Common myeloid progenitor, CD34-positive (primary cell): ENCODE results near the gene CAPN7.
A peak's percentile ranks its signal among the peaks of the same experiment; 100 is the strongest.
"Not testable (repeated sequence)": the region's sequence is repeated elsewhere in the genome, so short reads cannot be mapped to it uniquely, and the experiment has no call there.

ENCODE experiments used
- CTCF ChIA-PET: fragments of 350-600 bp; sonication (Branson Sonifier 250); formaldehyde crosslinking; loops from one replicate; lab custom pipeline; 2021; ENCODE audit warnings: antibody characterized with exemption; lab: Charles Lee
- POLR2A ChIA-PET: fragments of 350-600 bp; sonication (Branson Sonifier 250); formaldehyde crosslinking; loops from one replicate; lab custom pipeline; 2021; ENCODE audit warnings: antibody characterized with exemption; lab: Charles Lee
- DNase-seq, 3 donors: peaks; one replicate each; pipeline versions ENCODE4 v3.0.0 to v3.0.0-alpha.2; 2013
- H3K27ac ChIP-seq, 2 experiments: 1 replicate in 1 of 2; 2 replicates in 1 of 2; pipeline ENCODE4 v1.7.0; 2013; ENCODE audit warnings: inconsistent platforms in 2 of 2, low read length in 2 of 2, mild to moderate bottlenecking in 2 of 2, low read depth in 1 of 2, moderate library complexity in 1 of 2; ENCODE audit not compliant: severe bottlenecking in 2 of 2, insufficient read depth in 1 of 2, poor library complexity in 1 of 2
- H3K27me3 ChIP-seq, 5 experiments: replicated peaks in 2 of 5; 1 replicate in 3 of 5; 2 replicates in 2 of 5; pipeline versions ENCODE4 v1.6.1 to v1.7.0; 2013; ENCODE audit warnings: low read length in 4 of 5, mild to moderate bottlenecking in 2 of 5, moderate library complexity in 2 of 5, inconsistent platforms in 1 of 5; ENCODE audit not compliant: insufficient read depth in 5 of 5, control insufficient read depth in 4 of 5
- H3K36me3 ChIP-seq, 4 experiments: 1 replicate in 2 of 4; 2 replicates in 2 of 4; pipeline versions ENCODE4 v1.6.1 to v1.7.0; 2013; ENCODE audit warnings: low read length in 3 of 4, control low read depth in 1 of 4, mild to moderate bottlenecking in 1 of 4; ENCODE audit not compliant: control insufficient read depth in 4 of 4, insufficient read depth in 4 of 4
- H3K4me1 ChIP-seq, 4 experiments: 1 replicate in 3 of 4; 2 replicates in 1 of 4; pipeline versions ENCODE4 v1.6.1 to v1.7.1; 2013; ENCODE audit warnings: low read length in 3 of 4, mild to moderate bottlenecking in 3 of 4, control low read depth in 1 of 4, inconsistent platforms in 1 of 4, moderate library complexity in 1 of 4; ENCODE audit not compliant: control insufficient read depth in 4 of 4, insufficient read depth in 4 of 4; ENCODE audit errors: control extremely low read depth in 1 of 4
- H3K4me3 ChIP-seq, 7 experiments: 1 replicate in 4 of 7; 2 replicates in 3 of 7; pipeline versions ENCODE4 v1.5.1 to v1.7.0; 2013; ENCODE audit warnings: mild to moderate bottlenecking in 7 of 7, low read length in 6 of 7, moderate library complexity in 6 of 7, inconsistent platforms in 2 of 7, low read depth in 2 of 7, control low read depth in 1 of 7; ENCODE audit not compliant: insufficient read depth in 4 of 7, control insufficient read depth in 1 of 7; ENCODE audit errors: extremely low read depth in 1 of 7
- H3K9me3 ChIP-seq, 5 experiments: 1 replicate in 4 of 5; 2 replicates in 1 of 5; pipeline versions ENCODE4 v1.6.1 to v1.7.1; 2013; ENCODE audit warnings: low read length in 4 of 5, mild to moderate bottlenecking in 2 of 5, inconsistent platforms in 1 of 5, low read depth in 1 of 5, moderate library complexity in 1 of 5; ENCODE audit not compliant: control insufficient read depth in 4 of 5, insufficient read depth in 2 of 5; ENCODE audit errors: control extremely low read depth in 1 of 5
- WGBS: methylation state at CpG from one replicate; pipeline ENCODE4 v1.1.5; 2013; ENCODE audit not compliant: insufficient coverage; 5-methylcytosine and 5-hydroxymethylcytosine counted together

Gene CAPN7

DNA sequence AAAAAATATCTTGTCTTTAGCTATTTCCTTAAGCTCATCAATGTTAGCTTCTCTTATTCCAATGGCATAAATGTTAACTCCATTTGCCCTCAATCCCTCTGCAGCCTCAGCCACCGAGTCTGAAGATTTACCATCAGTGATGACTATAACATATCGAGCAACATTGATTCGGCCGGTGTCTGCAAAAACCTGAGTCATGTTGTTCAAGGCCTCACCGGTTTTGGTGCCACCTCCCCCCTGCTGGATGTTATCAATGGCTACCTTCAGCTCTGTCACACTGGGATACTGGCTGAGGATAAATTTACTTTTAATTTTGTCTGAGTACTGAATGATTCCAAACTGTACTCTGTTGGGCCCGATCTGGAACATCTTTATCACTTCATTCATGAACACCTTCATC lies 41.0 kb upstream of the CAPN7 start:
- no peaks in the 10 kb centered on the region for H3K4me1 ChIP-seq
- H3K36me3 ChIP-seq: no peaks in the 10 kb centered on the region
- H3K27me3 ChIP-seq: peaks cover 0 to 4% (median 0%) of the 10 kb centered on the region in 5 experiments
- DNase-seq: no peak
- H3K27ac ChIP-seq: no peak overlapping the region
- ChIA-PET CTCF (interaction anchor here (0.8 kb wide), 1 partner anchor 11 kb away, joined by 4 read pairs; no protein-coding TSS in a partner anchor), POLR2A (no interaction called here)
- no peak overlapping the region for H3K4me3 ChIP-seq
- H3K9me3 ChIP-seq: no peaks in the 10 kb centered on the region
- WGBS: 100% methylated on average over 5 of the region's 6 CpGs

DNA sequence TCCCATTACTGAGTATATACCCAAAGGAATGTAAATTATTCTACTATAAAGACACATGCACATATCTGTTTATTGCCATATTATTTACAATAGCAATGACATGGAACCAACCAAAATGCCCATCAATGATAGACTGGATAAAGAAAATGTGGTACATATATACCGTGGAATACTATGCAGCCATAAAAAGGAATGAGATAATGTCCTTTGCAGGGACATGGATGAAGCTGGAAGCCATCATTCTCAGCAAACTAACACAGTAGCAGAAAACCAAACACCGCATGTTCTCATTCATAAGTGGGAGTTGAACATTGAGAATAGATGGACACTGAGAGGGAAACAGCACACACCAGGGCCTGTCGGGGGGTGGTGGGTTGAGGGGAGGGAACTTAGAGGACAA lies 39.7 kb upstream of the CAPN7 start:
- H3K27me3 ChIP-seq, H3K4me1 ChIP-seq, DNase-seq, H3K9me3 ChIP-seq, H3K36me3 ChIP-seq, POLR2A ChIA-PET, H3K27ac ChIP-seq, H3K4me3 ChIP-seq: not testable (repeated sequence)
- CTCF ChIA-PET: interaction anchor here (1.0 kb wide), 1 partner anchor 13 kb away, joined by 3 read pairs; no protein-coding TSS in a partner anchor
- WGBS: 100% methylated on average over 2 of the region's 3 CpGs

DNA sequence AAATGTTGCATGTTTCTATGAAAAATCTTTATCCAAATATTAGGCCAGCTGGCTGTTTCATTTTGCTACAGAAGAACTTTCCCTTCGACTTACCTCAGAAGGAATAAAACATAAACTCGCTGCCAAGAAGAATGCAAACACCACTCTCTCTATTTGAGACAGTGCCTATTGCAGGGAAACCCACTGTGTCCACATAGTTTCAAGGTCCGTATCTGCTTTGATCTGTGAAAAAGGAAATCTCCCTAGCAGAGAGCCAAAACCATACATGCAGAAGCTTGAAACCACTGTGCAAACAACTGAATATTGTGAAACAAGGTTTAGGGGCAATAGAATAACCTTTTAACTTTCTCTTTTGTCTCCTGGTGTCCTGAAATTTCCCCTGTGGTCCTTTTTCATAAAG lies 35.0 kb upstream of the CAPN7 start:
- peak in 2 of 3 donors; percentile 13 to 14 for DNase-seq

DNA sequence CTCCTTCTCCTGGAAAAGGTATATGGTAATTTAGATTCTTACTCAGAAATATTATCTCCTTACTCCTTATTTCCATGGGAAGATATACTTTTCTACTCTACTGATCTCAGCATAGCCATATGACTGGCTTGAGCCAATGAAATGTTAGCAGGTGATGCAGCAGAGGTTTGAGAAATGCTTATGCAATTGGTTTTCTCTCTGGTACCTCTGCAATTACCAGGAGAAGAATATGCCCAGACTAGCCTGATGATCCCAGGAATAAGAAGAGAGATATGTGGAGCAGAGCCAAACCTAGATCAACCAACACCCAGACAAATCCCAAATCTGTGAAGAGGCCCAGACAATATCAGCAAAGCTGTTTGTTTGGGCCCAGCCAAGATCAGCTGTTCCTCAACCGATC lies 33.2 kb upstream of the CAPN7 start:
- ChIA-PET POLR2A (no interaction called here), CTCF (no interaction called here)
- H3K36me3 ChIP-seq: no peaks in the 10 kb centered on the region
- peaks cover 0 to 4% (median 0%) of the 10 kb centered on the region in 4 experiments for H3K4me1 ChIP-seq
- no peaks in the 10 kb centered on the region for H3K9me3 ChIP-seq
- peaks cover 0 to 18% (median 3%) of the 10 kb centered on the region in 5 experiments for H3K27me3 ChIP-seq
- no peak overlapping the region for H3K27ac ChIP-seq
- 100% methylated on average over 1 of the region's 1 CpG for WGBS
- DNase-seq: no peak
- no peak overlapping the region for H3K4me3 ChIP-seq

More for the DNA sequence above, 35.0 kb upstream of the CAPN7 start:
- no peaks in the 10 kb centered on the region for H3K36me3 ChIP-seq
- no peak overlapping the region for H3K27ac ChIP-seq
- 51% methylated on average over 3 of the region's 3 CpGs for whole genome bisulfite sequencing
- CTCF ChIA-PET: interaction anchor here (1.0 kb wide), 1 partner anchor 63 kb away, joined by 3 read pairs; no protein-coding TSS in a partner anchor
- no peaks in the 10 kb centered on the region for H3K9me3 ChIP-seq
- POLR2A ChIA-PET: no interaction called here
- peaks cover 0 to 17% (median 0%) of the 10 kb centered on the region in 5 experiments for H3K27me3 ChIP-seq
- H3K4me1 ChIP-seq: peaks cover 0 to 4% (median 0%) of the 10 kb centered on the region in 4 experiments
- no peak overlapping the region for H3K4me3 ChIP-seq

DNA sequence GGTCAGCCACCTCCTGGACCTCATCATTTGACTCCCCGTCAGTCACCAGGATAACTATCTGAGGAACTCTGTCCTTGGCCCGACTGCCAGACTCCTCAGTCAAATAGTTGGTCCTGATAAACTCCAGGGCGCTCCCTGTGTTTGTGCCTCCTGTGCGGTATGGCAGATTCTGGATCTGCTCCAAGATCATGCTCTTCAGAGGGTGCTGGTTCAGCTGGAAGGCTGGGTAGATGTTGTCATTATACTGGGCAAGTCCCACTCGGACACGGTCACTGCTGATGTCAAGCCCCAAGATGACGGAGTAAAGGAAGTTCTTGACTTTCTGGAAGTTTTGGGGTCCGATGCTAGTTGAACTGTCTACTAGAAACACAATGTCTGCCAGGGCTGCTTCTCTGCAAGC lies 31.1 kb upstream of the CAPN7 start:
- Histone ChIP-seq H3K27ac (no peak overlapping the region), H3K4me1 (peaks cover 0 to 4% (median 0%) of the 10 kb centered on the region in 4 experiments), H3K9me3 (no peaks in the 10 kb centered on the region), H3K36me3 (no peaks in the 10 kb centered on the region), H3K27me3 (peaks cover 0 to 18% (median 9%) of the 10 kb centered on the region in 5 experiments), H3K4me3 (no peak overlapping the region)
- DNase-seq: no peak
- 100% methylated on average over 8 of the region's 8 CpGs for WGBS
- ChIA-PET CTCF (no interaction called here), POLR2A (no interaction called here)

DNA sequence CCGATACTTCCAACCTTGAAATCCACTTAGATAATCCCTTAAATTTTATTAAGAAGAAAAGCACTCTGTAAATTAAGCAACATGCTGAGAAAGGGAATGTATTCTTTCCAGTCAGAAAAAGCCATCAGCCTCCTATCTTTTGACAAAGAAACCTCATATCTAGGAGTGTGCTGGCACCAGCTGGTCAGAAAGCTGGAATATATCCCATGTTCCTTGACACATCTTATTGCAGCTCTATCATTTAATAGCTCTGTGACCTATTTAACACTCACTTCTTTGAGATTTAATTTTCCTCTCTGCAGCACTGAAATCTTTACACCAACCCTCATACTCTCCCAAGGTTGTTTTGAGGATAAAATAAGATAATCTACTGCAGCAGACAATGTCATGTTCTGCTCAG lies 30.4 kb upstream of the CAPN7 start:
- ChIA-PET CTCF (no interaction called here), POLR2A (no interaction called here)
- WGBS: no CpG with 5 or more reads among the region's 1 CpG
- H3K4me3 ChIP-seq: no peak overlapping the region
- H3K4me1 ChIP-seq: peaks cover 0 to 6% (median 0%) of the 10 kb centered on the region in 4 experiments
- no peaks in the 10 kb centered on the region for H3K9me3 ChIP-seq
- no peak for DNase-seq
- H3K36me3 ChIP-seq: no peaks in the 10 kb centered on the region
- H3K27ac ChIP-seq: no peak overlapping the region
- H3K27me3 ChIP-seq: peaks cover 0 to 18% (median 12%) of the 10 kb centered on the region in 5 experiments

DNA sequence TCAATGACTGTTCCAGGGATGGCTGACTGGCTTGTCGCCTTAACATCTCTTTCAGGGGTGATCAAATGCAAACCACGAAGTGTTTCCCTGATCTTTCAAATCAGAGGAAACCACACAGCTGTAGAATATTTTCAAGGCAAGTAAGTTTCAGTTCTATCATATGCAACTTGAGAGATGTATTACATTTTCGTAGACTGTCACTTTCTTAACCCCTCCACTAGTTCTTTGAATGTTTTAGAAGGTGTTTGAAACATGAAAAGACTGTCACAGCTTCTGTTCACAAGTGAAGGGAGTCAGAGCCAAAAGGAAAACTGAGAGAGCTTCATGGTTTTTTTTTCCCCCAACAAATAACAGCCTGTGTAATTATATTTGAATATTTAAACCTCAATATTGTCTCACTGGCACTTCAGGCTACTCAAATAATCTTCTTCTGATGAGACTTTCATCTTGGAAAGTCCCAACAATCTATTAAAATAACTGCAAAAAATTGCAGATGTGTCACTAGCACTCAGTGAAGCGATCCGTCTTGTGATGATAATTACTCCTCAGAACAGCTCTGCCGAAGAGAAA lies 25.9 kb upstream of the CAPN7 start:
- WGBS: 45% methylated on average over 4 of the region's 6 CpGs

More for the DNA sequence above, 25.9 kb upstream of the CAPN7 start:
- Histone ChIP-seq H3K27me3 (peaks cover 0 to 22% (median 11%) of the 10 kb centered on the region in 5 experiments), H3K36me3 (no peaks in the 10 kb centered on the region), H3K4me3 (no peak overlapping the region), H3K27ac (no peak overlapping the region), H3K9me3 (no peaks in the 10 kb centered on the region), H3K4me1 (peaks cover 0 to 3% (median 0%) of the 10 kb centered on the region in 4 experiments)
- ChIA-PET POLR2A (no interaction called here), CTCF (interaction anchor here (0.7 to 1.5 kb wide), 4 partner anchors 11 to 63 kb away, joined by 3 to 4 read pairs (median 4); no protein-coding TSS in a partner anchor)
- DNase-seq: no peak
